HG03460 (cell line): ENCODE results near the gene STXBP6.

Experiments
- ATAC-seq: cut with Tn5 transposase; IDR thresholded peaks from one replicate; pipeline ENCODE4 v1.9.1; 2021; ENCODE audit not compliant: unreplicated experiment

STXBP6 gene

GRCh38 chr14:24920265-24921075 is 129.5 kb downstream of the STXBP6 start:
- no peak for ATAC-seq

- ATAC-seq = no peak
Measured at GRCh38 chr14:24918822-24919221, 131.1 kb downstream of the STXBP6 start.

GRCh38 chr14:24915958-24916595 is 133.9 kb downstream of the STXBP6 start:
- ATAC-seq = no peak

- ATAC-seq = no peak
Measured at GRCh38 chr14:24915403-24915921, 134.5 kb downstream of the STXBP6 start.

- no peak for ATAC-seq
Measured at GRCh38 chr14:24913746-24914145, 136.2 kb downstream of the STXBP6 start.

- ATAC-seq = no peak
Measured at GRCh38 chr14:24913021-24913420, 136.9 kb downstream of the STXBP6 start.

GRCh38 chr14:24911324-24912109 is 138.4 kb downstream of the STXBP6 start:
- no peak for ATAC-seq

- no peak for ATAC-seq
Measured at GRCh38 chr14:24910408-24910986, 139.4 kb downstream of the STXBP6 start.

- ATAC-seq = no peak
Measured at GRCh38 chr14:24909523-24910302, 140.2 kb downstream of the STXBP6 start.

- no peak for ATAC-seq
Measured at GRCh38 chr14:24908592-24909236, 141.2 kb downstream of the STXBP6 start.

GRCh38 chr14:24904533-24904932 is 145.4 kb downstream of the STXBP6 start:
- ATAC-seq = no peak

- ATAC-seq = no peak
Measured at GRCh38 chr14:24903337-24903736, 146.6 kb downstream of the STXBP6 start.

GRCh38 chr14:24900269-24901100 is 149.5 kb downstream of the STXBP6 start:
- ATAC-seq = no peak

- ATAC-seq = no peak
Measured at GRCh38 chr14:24897793-24898192, 152.2 kb downstream of the STXBP6 start.

- ATAC-seq = no peak
Measured at GRCh38 chr14:24895622-24896021, 154.3 kb downstream of the STXBP6 start.

GRCh38 chr14:24895243-24895583 is 154.7 kb downstream of the STXBP6 start:
- no peak for ATAC-seq

GRCh38 chr14:24894583-24895242 is 155.2 kb downstream of the STXBP6 start:
- ATAC-seq = no peak

GRCh38 chr14:24892497-24893051 is 157.4 kb downstream of the STXBP6 start:
- ATAC-seq = no peak
